Progenitor cell of endocrine pancreas (in vitro differentiated cells): Measurements from ENCODE around the gene ZSCAN16. TPM values are rescaled to one million over a fixed set of nuclear protein-coding genes. Genes with fewer than 3 reads are reported as not detected.

ENCODE experiments used
- DNase-seq: peaks from one replicate; pipeline ENCODE4 v3.0.0; 2021; ENCODE audit warnings: low spot score; ENCODE audit not compliant: unreplicated experiment
- H3K27ac Mint-ChIP-seq: 2 replicates; pipeline ENCODE4 v1.8.0; 2021; ENCODE audit warnings: mild to moderate bottlenecking, moderate library complexity, mixed read lengths
- H3K27me3 Mint-ChIP-seq: 2 replicates; pipeline ENCODE4 v1.8.0; 2021; ENCODE audit warnings: mixed read lengths
- H3K36me3 Mint-ChIP-seq: 2 replicates; pipeline ENCODE4 v1.8.0; 2022; ENCODE audit warnings: mixed read lengths; ENCODE audit not compliant: insufficient read depth
- H3K4me1 Mint-ChIP-seq: 2 replicates; pipeline ENCODE4 v1.8.0; 2021; ENCODE audit warnings: low read depth, mixed read lengths
- H3K4me3 Mint-ChIP-seq: 2 replicates; pipeline ENCODE4 v1.8.0; 2021; ENCODE audit warnings: low read depth, mild to moderate bottlenecking, moderate library complexity, mixed read lengths
- H3K9me3 Mint-ChIP-seq: 2 replicates; pipeline ENCODE4 v1.8.0; 2021; ENCODE audit warnings: low read depth, mixed read lengths
- CTCF ChIP-seq: fragments of 200-600 bp; sonication (generic); IDR thresholded peaks from one replicate; pipeline ENCODE4 v1.5.0; 2021; ENCODE audit warnings: antibody characterized with exemption, mild to moderate bottlenecking; ENCODE audit not compliant: unreplicated experiment
- total RNA-seq: library from RNA; stranded (reverse); gene quantifications from 2 replicates; pipeline ENCODE4 v1.2.1, GENCODE V29; 2021

ZSCAN16 gene
- total RNA-seq, 1 donor from 2014 or later = 19.6 TPM

GRCh38 chr6:28125401-28125800 is 992 bp downstream of the ZSCAN16 start:
- no peak for TF ChIP-seq CTCF
- Mint-ChIP-seq H3K36me3 (peaks cover 26% of the 10 kb centered on the region), H3K4me1 (peaks cover 14% of the 10 kb centered on the region), H3K27me3 (no peaks in the 10 kb centered on the region), H3K27ac (no peak overlapping the region), H3K4me3 (peak overlapping the region; percentile 97), H3K9me3 (no peaks in the 10 kb centered on the region)
- no peak for DNase-seq

GRCh38 chr6:28134015-28134414 is 9.6 kb downstream of the ZSCAN16 start:
- no peak overlapping the region for H3K27ac Mint-ChIP-seq
- H3K4me1 Mint-ChIP-seq = peaks cover 18% of the 10 kb centered on the region
- no peak overlapping the region for H3K4me3 Mint-ChIP-seq
- DNase-seq = no peak
- H3K9me3 Mint-ChIP-seq = no peaks in the 10 kb centered on the region
- no peaks in the 10 kb centered on the region for H3K27me3 Mint-ChIP-seq
- H3K36me3 Mint-ChIP-seq = peaks cover 12% of the 10 kb centered on the region
- peak; percentile 37 for TF ChIP-seq CTCF

GRCh38 chr6:28134716-28135115 is 10.3 kb downstream of the ZSCAN16 start:
- Mint-ChIP-seq H3K4me3 (no peak overlapping the region), H3K27ac (no peak overlapping the region), H3K9me3 (no peaks in the 10 kb centered on the region), H3K27me3 (no peaks in the 10 kb centered on the region), H3K36me3 (peaks cover 5% of the 10 kb centered on the region), H3K4me1 (peaks cover 18% of the 10 kb centered on the region)
- no peak for DNase-seq
- TF ChIP-seq CTCF = no peak

- H3K4me1 Mint-ChIP-seq = peaks cover 18% of the 10 kb centered on the region
- peak overlapping the region; percentile 93 for H3K4me3 Mint-ChIP-seq
- peaks cover 4% of the 10 kb centered on the region for H3K27me3 Mint-ChIP-seq
- H3K9me3 Mint-ChIP-seq = no peaks in the 10 kb centered on the region
- peaks cover 3% of the 10 kb centered on the region for H3K36me3 Mint-ChIP-seq
- DNase-seq = no peak
- no peak overlapping the region for H3K27ac Mint-ChIP-seq
- no peak for TF ChIP-seq CTCF
Observed at GRCh38 chr6:28135393-28135792, 11.0 kb downstream of the ZSCAN16 start.

- peak overlapping the region; percentile 93 for H3K4me3 Mint-ChIP-seq
- peaks cover 6% of the 10 kb centered on the region for H3K27me3 Mint-ChIP-seq
- H3K4me1 Mint-ChIP-seq = peaks cover 20% of the 10 kb centered on the region
- peak; percentile 67 for DNase-seq
- no peak for TF ChIP-seq CTCF
- peak overlapping the region; percentile 96 for H3K27ac Mint-ChIP-seq
- H3K36me3 Mint-ChIP-seq = no peaks in the 10 kb centered on the region
- no peaks in the 10 kb centered on the region for H3K9me3 Mint-ChIP-seq
Observed at GRCh38 chr6:28136585-28137504, 12.4 kb downstream of the ZSCAN16 start.
